Central memory CD4-positive, alpha-beta T cell (primary cell): ENCODE measurements around the gene ROBO1.

Experiments used
- DNase-seq: peaks from one replicate; pipeline ENCODE4 v3.0.0; 2022

Gene ROBO1

GRCh38 chr3:79297245-79297960 lies 470.4 kb downstream of the ROBO1 start:
- no peak for DNase-seq

- no peak for DNase-seq
Observed at GRCh38 chr3:79286882-79287281, 480.9 kb downstream of the ROBO1 start.

GRCh38 chr3:79285871-79286270 lies 481.9 kb downstream of the ROBO1 start:
- no peak for DNase-seq

GRCh38 chr3:79285380-79285779 lies 482.4 kb downstream of the ROBO1 start:
- DNase-seq: no peak

- DNase-seq: no peak
Observed at GRCh38 chr3:79284781-79285180, 483.0 kb downstream of the ROBO1 start.

GRCh38 chr3:79278681-79279080 lies 489.1 kb downstream of the ROBO1 start:
- no peak for DNase-seq

GRCh38 chr3:79268422-79268821 lies 499.4 kb downstream of the ROBO1 start:
- DNase-seq: no peak

- DNase-seq: no peak
Observed at GRCh38 chr3:79264892-79265291, 502.9 kb downstream of the ROBO1 start.

GRCh38 chr3:79263423-79263822 lies 504.4 kb downstream of the ROBO1 start:
- DNase-seq: no peak

- DNase-seq: no peak
Observed at GRCh38 chr3:79258479-79258878, 509.3 kb downstream of the ROBO1 start.

GRCh38 chr3:79257791-79258190 lies 510.0 kb downstream of the ROBO1 start:
- no peak for DNase-seq

GRCh38 chr3:79255702-79256101 lies 512.1 kb downstream of the ROBO1 start:
- DNase-seq: no peak

- DNase-seq: no peak
Observed at GRCh38 chr3:79255292-79255691, 512.5 kb downstream of the ROBO1 start.

GRCh38 chr3:79253704-79254103 lies 514.1 kb downstream of the ROBO1 start:
- DNase-seq: no peak

GRCh38 chr3:79253271-79253670 lies 514.5 kb downstream of the ROBO1 start:
- DNase-seq: no peak

- no peak for DNase-seq
Observed at GRCh38 chr3:79250746-79251145, 517.1 kb downstream of the ROBO1 start.

GRCh38 chr3:79249701-79250100 lies 518.1 kb downstream of the ROBO1 start:
- DNase-seq: no peak

- DNase-seq: no peak
Observed at GRCh38 chr3:79247725-79248043, 520.1 kb downstream of the ROBO1 start.

GRCh38 chr3:79246875-79247724 lies 520.7 kb downstream of the ROBO1 start:
- DNase-seq: no peak

GRCh38 chr3:79245284-79246138 lies 522.3 kb downstream of the ROBO1 start:
- no peak for DNase-seq

GRCh38 chr3:79236496-79236895 lies 531.3 kb downstream of the ROBO1 start:
- no peak for DNase-seq

- DNase-seq: no peak
Observed at GRCh38 chr3:79233431-79234060, 534.3 kb downstream of the ROBO1 start.

- no peak for DNase-seq
Observed at GRCh38 chr3:79230266-79230665, 537.5 kb downstream of the ROBO1 start.
